Lung microvascular endothelial cell (primary cell): ENCODE data around the gene ISG20. TPM values are rescaled to one million over a fixed set of nuclear protein-coding genes. Genes with fewer than 3 reads are reported as not detected.
A peak's percentile ranks its signal among the peaks of the same experiment; 100 is the strongest.
"Not testable (repeated sequence)": the region's sequence is repeated elsewhere in the genome, so short reads cannot be mapped to it uniquely, and the experiment has no call there.

Experiments used
- DNase-seq, 2 donors: peaks; one replicate each; pipeline versions ENCODE4 v3.0.0 to v3.0.0-alpha.2; 2010; ENCODE audit warnings: low read depth in 2 of 2
- total RNA-seq: library from RNA; depleted of rRNA; stranded (reverse); fragments of >200 nt; gene quantifications from 2 replicates; pipeline ENCODE4 v1.2.1, GENCODE V29; 2014

The ISG20 gene
- total RNA-seq, 1 donor from 2014 or later: 54.4 TPM

DNA sequence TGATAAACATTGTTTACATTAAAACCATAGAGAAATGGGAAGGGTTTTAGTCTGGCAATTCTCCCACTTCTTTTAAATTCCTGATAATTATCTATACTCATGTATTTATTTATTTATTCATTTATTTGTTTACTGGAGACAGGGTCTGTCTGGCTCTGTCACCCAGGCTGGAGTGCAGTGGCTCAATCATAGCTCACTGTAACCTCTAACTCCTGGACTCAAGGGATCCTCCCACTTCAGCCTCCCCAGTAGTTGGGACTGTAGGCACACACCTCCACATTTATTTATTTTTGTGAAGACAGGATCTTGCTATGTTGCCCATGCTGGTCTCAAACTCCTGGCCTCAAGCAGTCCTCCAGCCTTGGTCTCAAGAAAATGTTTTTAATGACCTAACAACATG is 20.1 kb upstream of the ISG20 start:
- no peak for DNase-seq

DNA sequence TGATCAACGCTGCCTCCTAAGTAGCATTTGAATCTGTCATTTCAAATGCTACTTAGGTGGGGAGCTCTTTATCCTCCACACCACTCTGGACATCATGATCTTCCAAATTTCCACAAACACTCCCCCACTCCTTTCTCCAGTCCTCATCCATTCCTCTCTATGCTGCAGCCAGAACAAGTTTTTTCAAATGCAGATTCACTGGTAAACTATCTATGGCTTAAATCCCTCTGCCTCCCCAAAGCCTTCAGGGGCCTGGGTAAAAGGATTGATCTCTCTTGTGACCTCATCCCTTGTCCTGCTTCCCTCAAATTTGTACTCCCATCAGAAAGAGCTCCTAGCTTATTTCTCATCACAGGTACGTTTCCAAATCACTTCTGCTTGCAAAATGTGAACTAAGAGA is 19.0 kb upstream of the ISG20 start:
- DNase-seq: no peak

GRCh38 chr15:88620995-88621772 is 17.6 kb upstream of the ISG20 start, which contains the start of gene AEN:
Gene AEN, plus strand, starts transcription at chr15:88621340. Its CDS starts 4,870 bp downstream, at chr15:88626210.
- peak; percentile 97 to 98 for DNase-seq

DNA sequence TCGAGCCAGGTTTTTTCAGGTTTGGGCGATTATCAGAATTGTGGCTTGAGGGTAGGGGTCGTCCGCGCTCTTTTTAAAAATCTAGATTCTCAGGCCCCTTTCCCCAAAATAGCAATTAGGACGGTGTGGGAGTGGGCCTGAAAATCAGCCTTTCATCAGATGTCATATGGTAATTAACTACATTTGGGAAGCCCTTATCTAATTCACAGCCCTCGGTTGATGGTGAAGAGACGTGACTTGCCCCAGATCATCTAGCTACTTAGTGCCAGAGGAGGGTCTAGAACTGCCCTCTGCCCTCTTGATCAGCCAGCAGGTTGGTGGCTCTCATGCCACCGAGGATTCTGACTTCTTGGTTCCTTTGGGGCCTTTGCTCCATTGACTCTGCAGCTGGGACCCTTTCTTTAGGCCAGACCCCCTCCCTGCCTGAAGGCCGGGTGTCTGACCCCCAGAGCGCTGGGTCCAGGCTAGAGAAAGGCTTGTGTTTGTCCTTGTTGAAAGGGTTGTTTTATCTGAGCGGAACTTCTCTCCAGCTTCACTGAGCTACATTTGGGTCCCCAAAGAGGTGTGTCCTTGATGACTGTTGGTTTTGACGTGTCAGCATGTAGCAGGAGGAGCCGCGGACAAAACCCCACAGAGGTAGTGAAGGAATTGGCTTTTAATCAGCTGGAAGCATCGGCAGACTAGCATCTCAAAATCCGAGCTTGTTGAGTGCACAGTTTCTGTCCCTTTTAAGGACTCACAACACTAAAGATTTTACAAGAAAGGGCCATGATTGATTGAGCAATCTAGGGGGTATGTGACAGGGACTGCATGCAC is 16.8 kb upstream of the ISG20 start:
- DNase-seq: peak; percentile 46 to 73

DNA sequence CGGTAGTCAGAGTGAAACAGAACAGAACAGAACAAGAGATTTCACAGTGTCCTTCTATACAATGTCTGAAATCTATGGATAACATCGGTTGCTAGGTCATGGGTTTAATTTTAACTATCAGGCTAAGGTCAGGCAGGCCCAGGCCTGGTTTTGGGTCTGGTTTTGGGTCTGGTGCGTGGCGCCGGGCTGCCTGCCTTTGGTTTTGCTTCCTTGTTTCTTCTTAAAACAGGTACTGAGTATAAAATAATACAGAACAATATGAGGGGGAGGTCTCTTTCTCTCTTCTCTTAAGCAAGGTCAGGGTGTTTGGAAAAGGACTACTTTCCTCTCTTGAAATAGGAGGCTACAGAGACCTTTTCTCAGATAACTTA is 16.2 kb upstream of the ISG20 start:
- DNase-seq: no peak

DNA sequence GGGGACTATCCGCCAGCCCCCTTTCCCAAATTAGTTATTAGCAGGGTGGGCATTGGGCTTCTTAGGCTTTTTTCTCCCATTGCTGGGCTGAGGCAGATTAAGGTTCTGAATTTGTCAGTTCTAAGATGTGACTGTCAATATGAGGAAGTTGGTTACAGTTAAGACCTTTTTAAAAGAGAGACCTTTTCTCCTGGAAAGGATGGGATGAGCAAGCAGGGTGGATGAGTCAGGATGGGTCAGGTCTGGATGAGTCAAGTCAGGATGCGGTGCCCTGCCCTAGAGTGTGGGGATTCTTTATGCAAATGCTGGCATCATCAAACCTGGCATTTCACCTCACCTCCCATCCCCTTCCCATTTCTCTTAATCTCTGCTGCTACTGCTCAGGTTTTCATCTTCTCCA is 15.8 kb upstream of the ISG20 start:
- DNase-seq: peak; percentile 47 to 90

DNA sequence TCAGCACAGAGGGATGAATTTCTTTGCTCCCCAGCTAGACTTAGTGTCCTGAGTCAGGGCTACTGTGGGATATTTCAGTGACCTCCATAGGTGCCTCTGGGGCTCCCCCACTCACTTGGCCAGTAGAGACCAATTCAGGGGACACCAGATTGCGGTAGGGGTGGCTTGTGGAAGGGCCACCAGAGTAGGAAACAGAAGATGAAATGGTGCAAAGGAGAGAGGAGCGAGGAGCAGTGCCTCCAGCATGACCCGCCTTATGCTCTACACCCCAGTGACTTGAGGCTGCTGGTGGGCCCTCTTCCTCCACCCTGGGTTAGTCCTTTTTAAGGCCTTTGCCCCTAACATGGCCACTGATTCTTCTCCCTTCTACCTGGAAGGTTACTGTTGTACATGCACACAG is 15.2 kb upstream of the ISG20 start:
- DNase-seq: no peak

DNA sequence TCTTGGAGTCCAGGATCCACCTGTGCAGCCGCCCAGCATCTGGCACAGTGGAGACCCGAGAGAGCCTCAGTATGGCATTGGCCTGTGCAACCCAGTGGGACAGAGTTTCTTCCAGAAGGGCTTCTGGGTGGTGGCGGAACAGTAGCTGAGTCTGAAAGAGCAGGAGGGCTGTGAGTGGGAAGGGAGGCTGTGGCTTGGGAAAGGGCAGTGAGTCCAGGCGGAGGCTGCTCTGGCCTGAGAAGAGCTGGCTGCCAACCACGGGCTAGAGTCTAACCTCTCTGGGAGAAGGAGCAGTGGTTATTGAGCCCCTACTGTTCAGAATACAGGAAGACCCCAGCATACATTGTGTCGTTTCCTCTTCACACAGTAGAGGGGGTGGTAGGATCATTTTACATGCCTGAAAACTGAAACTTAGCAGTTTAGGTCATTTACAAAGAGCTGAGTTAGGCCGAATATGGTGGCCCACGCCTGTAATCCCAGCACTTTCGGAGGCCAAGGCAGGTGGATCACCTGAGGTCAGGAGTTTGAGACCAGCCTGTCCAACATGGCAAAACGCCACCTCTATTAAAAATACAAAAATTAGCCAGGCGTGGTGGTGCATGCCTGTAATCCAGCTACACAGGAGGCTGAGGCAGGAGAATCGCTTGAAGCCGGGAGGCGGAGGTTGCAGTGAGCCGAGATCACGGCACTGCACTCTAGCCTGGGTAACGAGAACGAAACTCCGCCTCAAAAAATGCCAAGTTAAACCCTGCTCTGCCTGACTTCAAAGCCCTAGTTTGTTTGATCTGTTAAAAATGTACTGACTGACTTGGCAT is 14.5 kb upstream of the ISG20 start:
- peak; percentile 74 to 85 for DNase-seq

- DNase-seq: no peak
Measured at GRCh38 chr15:88624971-88625490, 13.8 kb upstream of the ISG20 start.

GRCh38 chr15:88625943-88626741 is 12.7 kb upstream of the ISG20 start:
- DNase-seq: no peak

DNA sequence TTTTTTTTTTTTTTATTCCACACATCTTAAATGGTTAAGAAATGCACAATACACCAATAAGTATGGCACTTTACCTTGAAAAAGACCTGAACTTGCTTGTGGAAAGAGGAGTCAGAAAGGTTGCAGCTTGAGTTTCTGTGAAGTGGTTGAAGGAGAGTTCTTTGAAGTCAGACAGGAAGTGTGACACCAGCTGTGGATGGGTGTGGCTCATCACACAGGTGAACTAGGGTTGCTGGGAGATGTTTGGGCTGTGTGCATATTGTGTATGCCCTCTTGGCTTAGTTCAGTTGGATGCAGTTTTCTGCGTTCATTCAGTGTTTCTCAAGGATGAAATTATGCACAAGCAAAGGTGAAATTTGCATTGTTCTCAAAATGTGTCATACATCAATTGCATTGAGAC is 11.4 kb upstream of the ISG20 start:
- no peak for DNase-seq

DNA sequence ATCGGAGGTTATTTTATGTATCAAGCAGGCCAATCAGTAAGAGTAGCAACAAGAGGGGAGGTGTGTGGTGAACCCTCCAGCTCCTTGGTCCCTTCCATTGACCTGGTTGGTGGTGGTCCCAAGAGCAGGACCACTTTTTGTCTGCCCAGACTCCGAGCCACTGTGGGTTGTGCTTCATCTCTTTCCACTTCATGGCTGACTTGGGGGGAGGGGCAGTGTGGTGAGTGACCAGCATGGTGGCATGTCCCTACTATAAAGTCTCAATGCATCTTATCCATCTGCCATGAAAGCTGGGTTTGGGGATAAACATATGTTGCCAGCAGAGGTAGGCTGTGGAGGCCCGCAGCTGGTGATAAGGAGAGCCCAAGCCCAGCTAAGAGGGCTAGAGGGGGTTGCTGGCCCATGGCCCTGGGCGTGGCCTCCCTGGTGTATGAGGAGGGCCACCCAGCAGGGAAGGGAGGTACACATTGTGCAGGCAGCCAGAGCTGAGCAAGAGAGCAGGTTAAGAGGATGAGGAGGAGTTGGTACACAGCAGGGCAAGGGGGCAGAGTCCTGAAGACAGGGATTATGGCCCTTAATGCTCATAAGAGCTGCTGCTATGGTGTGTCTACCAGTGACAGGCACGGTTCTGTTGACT is 10.7 kb upstream of the ISG20 start:
- no peak for DNase-seq

GRCh38 chr15:88629071-88629470 is 9.7 kb upstream of the ISG20 start:
- DNase-seq: no peak

GRCh38 chr15:88630141-88630721 is 8.6 kb upstream of the ISG20 start:
- DNase-seq: peak; percentile 71 to 84

DNA sequence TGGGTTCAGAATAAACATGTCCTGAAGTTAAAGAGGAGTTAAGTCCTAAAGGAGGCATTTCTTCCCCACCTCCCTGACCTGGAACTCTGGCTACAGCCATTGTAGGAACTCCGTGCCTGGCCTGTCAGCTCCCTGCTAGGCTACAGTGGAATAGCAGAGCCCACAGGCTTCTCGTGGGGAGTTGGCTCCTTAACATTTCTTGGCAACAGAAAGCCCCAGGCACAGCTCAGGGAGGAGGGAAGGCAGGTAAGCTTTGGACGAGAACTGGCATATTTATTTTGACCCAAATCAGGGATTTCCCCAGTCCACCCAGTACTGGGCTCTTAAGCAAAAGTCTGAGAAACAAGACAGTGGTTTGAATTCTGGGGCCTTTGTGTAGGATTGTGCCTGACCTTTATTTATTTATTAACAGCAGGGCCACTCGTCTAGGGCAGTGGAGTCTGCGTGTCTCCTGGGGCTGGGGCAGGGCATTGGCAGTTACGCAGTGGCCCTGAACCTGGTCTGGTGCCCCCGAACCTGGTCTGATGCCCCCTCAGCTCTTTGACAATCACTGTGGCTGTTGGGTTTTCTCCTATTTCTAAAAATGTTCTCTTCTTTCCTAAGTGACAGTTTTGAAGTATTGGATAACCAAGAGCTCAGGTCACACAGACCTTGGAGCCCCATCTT is 7.9 kb upstream of the ISG20 start:
- no peak for DNase-seq

DNA sequence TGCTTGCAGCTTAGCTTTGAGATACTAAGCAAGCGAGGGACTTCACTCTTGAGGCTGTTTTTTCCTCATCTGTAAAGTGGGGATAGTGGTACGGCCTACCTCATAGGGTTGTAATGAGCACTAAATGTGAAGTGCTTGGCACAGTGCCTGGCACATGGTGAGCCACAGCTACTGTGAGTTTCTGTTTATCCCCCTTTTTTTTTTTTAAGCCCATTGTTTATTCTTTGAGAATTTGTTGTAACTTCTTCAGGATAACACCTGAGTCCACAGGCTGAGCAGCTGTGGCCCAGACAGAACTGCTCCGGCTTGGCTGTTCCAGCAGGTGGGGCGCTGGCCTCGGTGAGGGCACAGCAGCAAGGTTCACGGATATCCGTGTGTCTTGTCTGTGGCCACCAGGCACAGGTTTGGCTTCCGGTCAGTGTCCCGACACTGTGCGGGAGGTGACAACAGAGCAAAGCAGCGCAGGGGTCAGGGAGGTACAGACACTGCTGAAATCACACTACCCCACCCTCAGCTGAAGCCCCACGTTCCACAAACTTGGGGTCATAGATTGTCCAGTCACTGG is 7.3 kb upstream of the ISG20 start:
- peak in 1 of 2 donors; percentile 84 for DNase-seq

GRCh38 chr15:88632797-88633196 is 6.0 kb upstream of the ISG20 start:
- DNase-seq: not testable (repeated sequence)

DNA sequence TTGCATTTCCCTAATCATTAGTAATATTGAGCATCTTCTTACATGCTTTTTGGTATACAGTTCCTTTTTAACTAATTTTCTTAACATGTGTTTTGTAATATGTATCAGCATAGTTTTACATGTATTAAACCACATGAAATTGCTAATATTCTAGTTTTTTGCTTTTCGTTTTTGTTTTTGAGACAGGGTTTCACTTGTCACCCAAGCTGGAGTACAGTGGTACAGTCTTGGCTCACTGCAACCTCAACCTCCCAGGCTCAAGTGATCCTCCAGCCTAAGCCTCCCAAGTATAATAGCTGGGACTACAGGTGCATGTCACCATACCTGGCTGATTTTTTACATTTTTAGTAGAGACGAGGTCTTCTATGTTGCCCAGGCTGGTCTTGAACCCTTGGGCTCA is 4.4 kb upstream of the ISG20 start:
- DNase-seq: no peak

DNA sequence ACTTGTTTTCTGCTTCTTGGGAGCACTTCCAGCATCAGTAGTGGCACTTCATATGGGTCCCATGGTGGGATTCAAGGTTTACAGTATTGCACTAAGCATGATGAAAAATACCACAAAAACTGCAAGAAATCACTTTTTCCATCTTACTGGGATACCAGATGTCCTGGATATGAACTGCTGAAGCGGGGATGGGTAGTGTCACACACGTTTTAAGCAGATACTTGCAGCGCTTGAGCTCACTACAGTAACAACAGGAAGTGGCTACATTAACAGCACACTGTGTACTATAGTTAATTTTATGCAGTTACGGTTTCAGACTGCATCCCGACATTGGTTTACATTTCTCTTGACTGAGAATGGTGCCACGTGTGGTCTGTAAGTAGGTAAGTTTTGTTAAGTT is 3.5 kb upstream of the ISG20 start:
- DNase-seq: peak in 1 of 2 donors; percentile 44
